IPS DF 6.9 (cell line): ENCODE results near the gene LRP6.
"Not testable (repeated sequence)": the region's sequence is repeated elsewhere in the genome, so short reads cannot be mapped to it uniquely, and the experiment has no call there.

Experiments used
- DNase-seq: peaks from one replicate; pipeline ENCODE4 v3.0.0-alpha.2; 2013; ENCODE audit warnings: low read depth, low spot score
- H3K27ac ChIP-seq: one replicate; pipeline ENCODE4 v1.5.1; 2013; ENCODE audit warnings: low read length, control low read depth
- H3K27me3 ChIP-seq: 2 replicates; pipeline ENCODE4 v1.6.1; 2013; ENCODE audit warnings: mild to moderate bottlenecking, low read length; ENCODE audit not compliant: control insufficient read depth, insufficient read depth
- H3K36me3 ChIP-seq: 2 replicates; pipeline ENCODE4 v1.6.1; 2013; ENCODE audit warnings: low read length; ENCODE audit not compliant: control insufficient read depth, insufficient read depth
- H3K4me1 ChIP-seq: 2 replicates; pipeline ENCODE4 v1.6.1; 2013; ENCODE audit warnings: low read length; ENCODE audit not compliant: control insufficient read depth, insufficient read depth
- H3K4me3 ChIP-seq: 2 replicates; pipeline ENCODE4 v1.5.1; 2013; ENCODE audit warnings: mild to moderate bottlenecking, low read length
- H3K9me3 ChIP-seq: 2 replicates; pipeline ENCODE4 v1.6.1; 2013; ENCODE audit warnings: low read length, inconsistent platforms; ENCODE audit not compliant: control insufficient read depth, insufficient read depth
- WGBS: extraction: QIAGEN DNeasy Blood & Tissue Kit; methylation state at CpG from one replicate; pipeline ENCODE4 v1.1.7; 2013; ENCODE audit warnings: mixed read lengths, missing lambda C conversion rate; ENCODE audit not compliant: insufficient read length, insufficient coverage; 5-methylcytosine and 5-hydroxymethylcytosine counted together

The LRP6 gene

GRCh38 chr12:12126551-12126950 lies 140.3 kb downstream of the LRP6 start:
- Histone ChIP-seq H3K4me3 (no peak overlapping the region), H3K9me3 (no peaks in the 10 kb centered on the region), H3K27ac (no peak overlapping the region), H3K27me3 (no peaks in the 10 kb centered on the region), H3K36me3 (peaks cover 8% of the 10 kb centered on the region; the same call in 1 of the 2 replicates), H3K4me1 (no peaks in the 10 kb centered on the region)
- DNase-seq: no peak
- WGBS: no CpG with 5 or more reads among the region's 4 CpGs

- Histone ChIP-seq H3K36me3 (peaks cover 12% of the 10 kb centered on the region), H3K27me3 (no peaks in the 10 kb centered on the region), H3K9me3 (no peaks in the 10 kb centered on the region), H3K4me3 (no peak overlapping the region), H3K27ac (no peak overlapping the region), H3K4me1 (no peaks in the 10 kb centered on the region)
- no CpG with 5 or more reads among the region's 3 CpGs for WGBS
- DNase-seq: no peak
These were observed 143.7 kb downstream of the LRP6 start for GRCh38 chr12:12123036-12123604.

DNA sequence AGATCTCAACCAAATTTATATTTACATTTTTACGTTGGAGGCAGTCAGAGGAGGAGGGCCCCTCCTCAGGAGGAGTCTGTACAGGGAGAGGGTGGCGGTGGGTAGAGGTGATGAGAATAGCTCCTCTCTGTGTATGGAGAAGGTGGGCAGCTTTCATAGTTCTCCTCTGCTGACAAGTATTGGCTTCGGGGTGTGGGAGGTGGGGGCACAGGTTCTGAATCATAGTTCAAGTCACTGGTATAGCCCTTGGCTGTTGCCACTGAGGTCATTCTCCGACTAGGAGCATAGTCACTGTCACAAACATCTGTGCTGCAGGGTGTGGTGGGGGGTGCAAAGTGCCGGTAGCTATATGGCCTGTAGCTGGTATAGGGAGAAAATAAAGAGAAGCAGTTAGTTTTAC lies 145.8 kb downstream of the LRP6 start:
- Histone ChIP-seq H3K4me1 (no peaks in the 10 kb centered on the region), H3K4me3 (no peak overlapping the region), H3K27ac (no peak overlapping the region), H3K9me3 (no peaks in the 10 kb centered on the region), H3K36me3 (peaks cover 6% of the 10 kb centered on the region), H3K27me3 (no peaks in the 10 kb centered on the region)
- no CpG with 5 or more reads among the region's 5 CpGs for WGBS
- DNase-seq: no peak

DNA sequence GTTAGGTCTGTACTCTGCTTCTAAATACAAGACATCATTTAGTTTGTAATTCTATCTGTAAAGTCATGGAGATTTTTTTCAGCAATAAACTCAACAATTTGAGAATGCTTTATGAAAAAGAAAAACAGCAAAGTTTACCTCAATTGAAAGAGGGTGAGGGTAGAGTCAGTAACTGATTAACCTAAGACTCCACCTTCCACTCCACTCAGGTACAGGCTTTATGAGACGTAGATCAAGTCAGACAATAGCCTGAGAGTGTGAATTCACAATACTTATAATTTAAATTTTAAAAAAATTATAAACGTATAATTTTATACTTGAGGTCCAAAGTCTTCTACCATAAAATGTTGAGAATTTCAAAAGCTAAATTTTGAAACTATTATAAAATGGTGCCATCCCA lies 150.2 kb downstream of the LRP6 start:
- no peaks in the 10 kb centered on the region for H3K9me3 ChIP-seq
- no peak overlapping the region for H3K4me3 ChIP-seq
- H3K27me3 ChIP-seq: no peaks in the 10 kb centered on the region
- H3K36me3 ChIP-seq: peaks cover 4% of the 10 kb centered on the region
- WGBS: no CpG with 5 or more reads among the region's 2 CpGs
- H3K27ac ChIP-seq: no peak overlapping the region
- H3K4me1 ChIP-seq: no peaks in the 10 kb centered on the region
- DNase-seq: no peak

DNA sequence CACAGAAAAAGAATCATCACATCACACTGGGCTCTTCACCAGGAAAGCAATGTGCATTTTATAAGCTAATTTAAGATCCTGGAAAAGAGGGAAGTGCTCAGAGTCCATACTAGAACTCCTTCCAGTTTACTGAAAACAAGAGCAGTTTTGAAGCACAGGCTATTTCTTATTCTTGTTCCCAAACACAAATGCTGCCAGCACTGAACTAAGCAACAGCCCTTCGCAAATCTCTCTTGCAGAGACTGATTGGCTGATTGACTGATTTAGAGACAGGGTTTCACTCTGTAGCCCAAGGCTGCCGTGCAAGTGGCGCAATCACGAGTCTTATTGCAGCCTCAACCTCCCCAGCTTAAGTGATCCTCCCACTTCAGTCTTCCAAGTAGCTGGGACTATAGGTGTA lies 151.3 kb downstream of the LRP6 start:
- no CpG with 5 or more reads among the region's 4 CpGs for WGBS
- Histone ChIP-seq H3K27me3 (no peaks in the 10 kb centered on the region), H3K36me3 (no peaks in the 10 kb centered on the region; the same call in 1 of the 2 replicates), H3K9me3 (no peaks in the 10 kb centered on the region), H3K4me3 (no peak overlapping the region), H3K27ac (no peak overlapping the region), H3K4me1 (no peaks in the 10 kb centered on the region)
- DNase-seq: no peak

DNA sequence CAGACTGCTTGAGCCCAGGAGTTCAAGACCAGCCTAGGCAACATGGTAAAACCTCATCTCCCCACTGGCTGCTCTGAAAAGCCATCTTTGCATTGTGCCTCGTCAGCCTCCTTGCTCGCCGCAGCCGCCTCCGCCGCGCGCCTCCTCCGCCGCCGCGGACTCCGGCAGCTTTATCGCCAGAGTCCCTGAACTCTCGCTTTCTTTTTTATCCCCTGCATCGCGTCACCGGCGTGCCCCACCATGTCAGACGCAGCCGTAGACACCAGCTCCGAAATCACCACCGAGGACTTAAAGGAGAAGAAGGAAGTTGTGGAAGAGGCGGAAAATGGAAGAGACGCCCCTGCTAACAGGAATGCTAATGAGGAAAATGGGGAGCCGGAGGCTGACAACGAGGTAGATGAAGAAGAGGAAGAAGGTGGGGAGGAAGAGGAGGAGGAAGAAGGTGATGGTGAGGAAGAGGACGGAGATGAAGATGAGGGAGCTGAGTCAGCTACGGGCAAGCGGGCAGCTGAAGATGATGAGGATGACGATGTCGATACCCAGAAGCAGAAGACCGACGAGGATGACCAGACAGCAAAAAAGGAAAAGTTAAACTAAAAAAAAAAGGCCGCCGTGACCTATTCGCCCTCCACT lies 155.8 kb downstream of the LRP6 start:
- not testable (repeated sequence) for H3K4me1 ChIP-seq, H3K9me3 ChIP-seq, H3K27me3 ChIP-seq, DNase-seq, H3K4me3 ChIP-seq, H3K27ac ChIP-seq, H3K36me3 ChIP-seq
- 100% methylated on average over 3 of the region's 37 CpGs for WGBS

DNA sequence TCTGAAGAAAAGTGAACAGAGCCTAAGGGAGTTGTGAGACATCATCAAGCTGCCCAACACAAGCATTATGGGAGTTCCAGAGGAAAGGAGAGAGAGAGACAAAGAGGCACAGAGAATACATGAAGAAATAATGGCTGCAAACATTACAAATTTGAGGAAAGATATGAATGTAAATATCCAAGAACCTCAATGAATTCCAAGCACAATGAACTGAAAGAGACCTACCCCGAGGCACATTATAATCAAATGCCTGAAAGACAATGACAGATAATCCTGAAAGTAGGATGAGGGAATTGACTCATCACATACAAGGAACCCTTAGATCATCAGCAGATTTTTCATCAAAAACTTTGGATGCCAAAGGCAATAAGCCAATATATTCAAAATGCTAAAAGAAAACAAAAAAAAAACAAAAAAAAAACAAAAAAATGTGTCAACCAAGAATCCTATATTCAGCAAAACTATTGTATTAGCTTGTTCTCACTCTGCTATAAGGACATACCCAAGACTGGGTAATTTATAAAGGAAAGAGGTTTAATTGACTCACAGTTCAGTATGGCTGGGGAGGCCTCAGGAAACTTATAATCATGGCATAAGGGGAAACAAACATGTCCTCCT lies 158.3 kb downstream of the LRP6 start:
- no peak for DNase-seq
- H3K9me3 ChIP-seq: no peaks in the 10 kb centered on the region
- no peak overlapping the region for H3K27ac ChIP-seq
- no peaks in the 10 kb centered on the region for H3K27me3 ChIP-seq
- WGBS: no CpG with 5 or more reads among the region's 1 CpG
- no peak overlapping the region for H3K4me3 ChIP-seq
- no peaks in the 10 kb centered on the region for H3K4me1 ChIP-seq
- H3K36me3 ChIP-seq: no peaks in the 10 kb centered on the region

- WGBS: no CpG with 5 or more reads among the region's 6 CpGs
- Histone ChIP-seq H3K4me3 (no peak overlapping the region), H3K9me3 (no peaks in the 10 kb centered on the region), H3K4me1 (no peaks in the 10 kb centered on the region), H3K27ac (no peak overlapping the region), H3K27me3 (no peaks in the 10 kb centered on the region), H3K36me3 (no peaks in the 10 kb centered on the region)
- DNase-seq: no peak
These were observed 159.2 kb downstream of the LRP6 start for GRCh38 chr12:12107678-12108077.

DNA sequence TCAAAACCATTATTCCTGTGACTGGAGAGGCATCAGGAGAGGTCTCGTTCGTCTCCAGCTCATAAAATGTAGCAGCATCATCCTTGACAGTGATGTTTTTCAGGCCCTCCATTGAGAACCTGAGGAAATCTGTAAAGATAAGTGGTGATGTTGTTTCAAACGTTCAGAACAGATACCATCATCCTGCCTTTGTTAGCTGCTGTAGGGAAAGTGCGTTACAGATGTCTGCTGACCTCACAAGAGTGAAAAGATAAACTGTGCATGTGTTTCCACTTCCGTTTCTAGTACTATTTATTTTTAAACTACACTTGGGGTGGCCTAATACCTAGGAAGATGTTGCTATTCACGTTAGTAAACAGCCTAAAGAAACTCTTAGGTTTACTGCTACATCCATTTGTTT lies 167.7 kb downstream of the LRP6 start:
- H3K27ac ChIP-seq: no peak overlapping the region
- no CpG with 5 or more reads among the region's 6 CpGs for WGBS
- no peaks in the 10 kb centered on the region for H3K4me1 ChIP-seq
- no peaks in the 10 kb centered on the region for H3K9me3 ChIP-seq
- no peak overlapping the region for H3K4me3 ChIP-seq
- no peaks in the 10 kb centered on the region for H3K27me3 ChIP-seq
- DNase-seq: no peak
- H3K36me3 ChIP-seq: no peaks in the 10 kb centered on the region

GRCh38 chr12:12098691-12099015 lies 168.2 kb downstream of the LRP6 start:
- WGBS: no CpG with 5 or more reads among the region's 3 CpGs
- Histone ChIP-seq H3K27me3 (no peaks in the 10 kb centered on the region), H3K9me3 (no peaks in the 10 kb centered on the region), H3K4me3 (no peak overlapping the region), H3K36me3 (no peaks in the 10 kb centered on the region), H3K4me1 (no peaks in the 10 kb centered on the region), H3K27ac (no peak overlapping the region)
- DNase-seq: no peak
